Measurements from ENCODE around the gene ACTR10. TPM values are rescaled to one million over a fixed set of nuclear protein-coding genes. Genes with fewer than 3 reads are reported as not detected.
"Not testable (repeated sequence)": the region's sequence is repeated elsewhere in the genome, so short reads cannot be mapped to it uniquely, and the experiment has no call there.

The ACTR10 gene
- total RNA-seq, 1 donor from 2014 or later, result 44.4 TPM

GRCh38 chr14:58215191-58215914, 15.4 kb downstream of the ACTR10 start:
- intact Hi-C loops (cut with micrococcal nuclease), result no loop called here

- intact Hi-C loops (cut with micrococcal nuclease), result no loop called here
Measured at GRCh38 chr14:58216544-58216943, 16.6 kb downstream of the ACTR10 start.

GRCh38 chr14:58227096-58227819, 27.3 kb downstream of the ACTR10 start:
- intact Hi-C loops (cut with micrococcal nuclease), result no loop called here

- intact Hi-C loops (cut with micrococcal nuclease), result loop anchor here (1.0 kb wide), 3 partner anchors 38 to 969 kb away; partner anchors contain the start of genes ACTR10, KIAA0586 and TIMM9
Measured at GRCh38 chr14:58238252-58239243, 38.6 kb downstream of the ACTR10 start.

- intact Hi-C loops (cut with micrococcal nuclease), result loop anchor here (1.0 to 5.0 kb wide), 6 partner anchors 39 to 1853 kb away; partner anchors contain the start of genes ACTR10, DAAM1, JKAMP and KIAA0586
Measured at GRCh38 chr14:58239244-58240195, 39.6 kb downstream of the ACTR10 start.

- intact Hi-C loops (cut with micrococcal nuclease), result loop anchor here (1.0 to 5.0 kb wide), 11 partner anchors 45 to 1848 kb away; partner anchors contain the start of genes ARID4A, ARMH4, DAAM1 and JKAMP
Measured at GRCh38 chr14:58243790-58244555, 44.0 kb downstream of the ACTR10 start.

- intact Hi-C loops (cut with micrococcal nuclease), result loop anchor here (1.0 to 5.0 kb wide), 12 partner anchors 38 to 1848 kb away; partner anchors contain the start of genes ARID4A, ARMH4, DAAM1 and JKAMP
Measured at GRCh38 chr14:58244556-58245387, 44.8 kb downstream of the ACTR10 start, which contains the start of gene PSMA3. TSS of gene PSMA3 (plus strand) at chr14:58244843. CDS start at chr14:58244921, 78 bp downstream.

GRCh38 chr14:58245562-58245961, 45.6 kb downstream of the ACTR10 start:
- intact Hi-C loops (cut with micrococcal nuclease), result loop anchor here (2.0 to 5.0 kb wide), 2 partner anchors 37 to 855 kb away; partner anchors contain the start of gene NAA30

GRCh38 chr14:58249611-58250010, 49.7 kb downstream of the ACTR10 start:
- intact Hi-C loops (cut with micrococcal nuclease), result loop anchor here (5.0 kb wide), 1 partner anchor 33 kb away; no protein-coding TSS in a partner anchor

- intact Hi-C loops (cut with micrococcal nuclease), result no loop called here
Measured at GRCh38 chr14:58258156-58258555, 58.2 kb downstream of the ACTR10 start.

GRCh38 chr14:58262005-58262404, 62.1 kb downstream of the ACTR10 start:
- intact Hi-C loops (cut with micrococcal nuclease), result not testable (repeated sequence)

GRCh38 chr14:58265401-58265800, 65.5 kb downstream of the ACTR10 start:
- intact Hi-C loops (cut with micrococcal nuclease), result no loop called here

- intact Hi-C loops (cut with micrococcal nuclease), result loop anchor here (2.0 kb wide), 1 partner anchor 16 kb away; no protein-coding TSS in a partner anchor
Measured at GRCh38 chr14:58270628-58271027, 70.7 kb downstream of the ACTR10 start.

- intact Hi-C loops (cut with micrococcal nuclease), result loop anchor here (1.0 kb wide), 1 partner anchor 9 kb away; no protein-coding TSS in a partner anchor
Measured at GRCh38 chr14:58272588-58273372, 72.8 kb downstream of the ACTR10 start.

- intact Hi-C loops (cut with micrococcal nuclease), result loop anchor here (1.0 kb wide), 1 partner anchor 22 kb away; no protein-coding TSS in a partner anchor
Measured at GRCh38 chr14:58274881-58275280, 74.9 kb downstream of the ACTR10 start.

GRCh38 chr14:58275527-58276190, 75.7 kb downstream of the ACTR10 start:
- intact Hi-C loops (cut with micrococcal nuclease), result loop anchor here (1.0 kb wide), 1 partner anchor 22 kb away; no protein-coding TSS in a partner anchor

Measured in T-helper 1 cell treated with Interleukin-12 subunit alpha and Interleukin-12 subunit beta and Interleukin-4 antibody, amounts not matched to agents 30 ng/mL and 1 ng/mL, for 36 hours (primary cell).